OCI-LY1 (cell line): ENCODE measurements around the gene PCDH10.

Experiments
- CTCF ChIP-seq: fragments of 200-600 bp; sonication (generic), shearing (Covaris generic); IDR thresholded peaks from 2 replicates; pipeline ENCODE4 v1.5.1; 2017; ENCODE audit warnings: mild to moderate bottlenecking, antibody characterized with exemption, low read length, moderate library complexity, mixed read lengths
- EZH2 ChIP-seq: fragments of 200-600 bp; sonication (generic), shearing (Covaris generic); IDR thresholded peaks from 2 replicates; pipeline ENCODE4 v1.8.0; 2017; ENCODE audit warnings: borderline replicate concordance, mixed run types, mild to moderate bottlenecking, antibody characterized with exemption, low read length, moderate library complexity, mixed read lengths

GRCh38 chr4:133149932-133150471 lies 908 bp downstream of the PCDH10 start:
- no peak for TF ChIP-seq CTCF
- TF ChIP-seq EZH2 = no peak
